SK-N-SH treated with all-trans-retinoic acid at 6 μM for 48 hours (cell line): Measurements from ENCODE around the gene WNT1.

Experiments used
- ATAC-seq: fragments of 200-7000 bp; cut with Tn5 transposase; 3 replicates; pipeline ENCODE4 v1.9.1; 2020; ENCODE audit warnings: mild to moderate bottlenecking, moderate library complexity
- ARNTL ChIP-seq: fragments of 450-650 bp; formaldehyde crosslinking; IDR thresholded peaks from 2 replicates; pipeline ENCODE4 v1.5.0; 2020; ENCODE audit warnings: low read depth, mild to moderate bottlenecking, moderate library complexity, borderline replicate concordance
- BACH2 ChIP-seq: fragments of 250-450 bp; sonication (Bioruptor Pico); IDR thresholded peaks from 2 replicates; pipeline ENCODE4 v1.9.0; 2021; ENCODE audit warnings: mild to moderate bottlenecking, borderline replicate concordance
- CSDC2 ChIP-seq: fragments of 250-450 bp; sonication (Bioruptor Pico); IDR thresholded peaks from 2 replicates; pipeline ENCODE4 v1.5.0; 2020; ENCODE audit warnings: mild to moderate bottlenecking, moderate library complexity
- ESRRG ChIP-seq: fragments of 250-450 bp; sonication (Bioruptor Pico); IDR thresholded peaks from 2 replicates; pipeline ENCODE4 v1.6.1; 2021; ENCODE audit warnings: mild to moderate bottlenecking
- GLIS3 ChIP-seq: fragments of 250-450 bp; sonication (Bioruptor Pico); IDR thresholded peaks from 2 replicates; pipeline ENCODE4 v1.5.0; 2020; ENCODE audit warnings: mild to moderate bottlenecking, moderate library complexity
- ISL1 ChIP-seq: fragments of 250-450 bp; sonication (Bioruptor Pico); IDR thresholded peaks from 2 replicates; pipeline ENCODE4 v2.1.2; 2022; ENCODE audit warnings: mild to moderate bottlenecking, moderate library complexity
- PPARA ChIP-seq: fragments of 250-450 bp; sonication (Bioruptor Pico); IDR thresholded peaks from 2 replicates; pipeline ENCODE4 v1.5.0; 2020; ENCODE audit warnings: mild to moderate bottlenecking, borderline replicate concordance
- RARB ChIP-seq: fragments of 250-450 bp; sonication (Bioruptor Pico); IDR thresholded peaks from 2 replicates; pipeline ENCODE4 v1.8.0; 2021; ENCODE audit warnings: mild to moderate bottlenecking, moderate library complexity
- SNAI2 ChIP-seq: fragments of 250-450 bp; sonication (Bioruptor Pico); IDR thresholded peaks from 2 replicates; pipeline ENCODE4 v1.5.0; 2020; ENCODE audit warnings: mild to moderate bottlenecking, moderate library complexity
- TCF4 ChIP-seq: fragments of 250-450 bp; sonication (Bioruptor Pico); IDR thresholded peaks from 2 replicates; pipeline ENCODE4 v1.8.0; 2021; ENCODE audit warnings: mild to moderate bottlenecking, moderate library complexity, borderline replicate concordance
- TOX ChIP-seq: fragments of 250-450 bp; sonication (Bioruptor Pico); IDR thresholded peaks from 2 replicates; pipeline ENCODE4 v1.8.0; 2021; ENCODE audit warnings: mild to moderate bottlenecking, moderate library complexity, borderline replicate concordance
- ZC3H10 ChIP-seq: fragments of 250-450 bp; sonication (Bioruptor Pico); IDR thresholded peaks from 2 replicates; pipeline ENCODE4 v1.5.1; 2021; ENCODE audit warnings: mild to moderate bottlenecking, moderate library complexity
- ZFP30 ChIP-seq: fragments of 450-650 bp; formaldehyde crosslinking; IDR thresholded peaks from 2 replicates; pipeline ENCODE4 v1.5.0; 2022; ENCODE audit warnings: mild to moderate bottlenecking, moderate library complexity
- ZNF565 ChIP-seq: fragments of 450-650 bp; formaldehyde crosslinking; conservative IDR thresholded peaks from 2 replicates; pipeline ENCODE4 v1.5.0; 2020; ENCODE audit warnings: low read depth, mild to moderate bottlenecking, moderate library complexity
- ZNF70 ChIP-seq: fragments of 450-650 bp; formaldehyde crosslinking; IDR thresholded peaks from 2 replicates; pipeline ENCODE4 v1.5.0; 2020; ENCODE audit warnings: mild to moderate bottlenecking, moderate library complexity
- ZNF8 ChIP-seq: fragments of 450-650 bp; formaldehyde crosslinking; IDR thresholded peaks from 2 replicates; pipeline ENCODE4 v1.5.0; 2020; ENCODE audit warnings: mild to moderate bottlenecking, moderate library complexity
- TF ChIP-seq, protein P1 (sequence below): fragments of 250-450 bp; sonication (Bioruptor Pico); IDR thresholded peaks from 2 replicates; pipeline ENCODE4 v1.8.0; 2021; ENCODE audit warnings: low read depth, mild to moderate bottlenecking, moderate library complexity, borderline replicate concordance
- TF ChIP-seq, protein P2 (sequence below): fragments of 250-450 bp; sonication (Bioruptor Pico); IDR thresholded peaks from 2 replicates; pipeline ENCODE4 v1.5.1; 2021; ENCODE audit warnings: mild to moderate bottlenecking, moderate library complexity
- TF ChIP-seq, protein P3 (sequence below): fragments of 250-450 bp; sonication (Bioruptor Pico); IDR thresholded peaks from 2 replicates; pipeline ENCODE4 v1.5.0; 2020; ENCODE audit warnings: mild to moderate bottlenecking, moderate library complexity
- TF ChIP-seq, protein P4 (sequence below): fragments of 250-450 bp; sonication (Bioruptor Pico); IDR thresholded peaks from 2 replicates; pipeline ENCODE4 v1.8.0; 2020; ENCODE audit warnings: mild to moderate bottlenecking, moderate library complexity, borderline replicate concordance
- TF ChIP-seq, protein P5 (sequence below): fragments of 250-450 bp; sonication (Bioruptor Pico); IDR thresholded peaks from 2 replicates; pipeline ENCODE4 v1.5.1; 2020; ENCODE audit warnings: low read depth, mild to moderate bottlenecking, moderate library complexity

The WNT1 gene

DNA sequence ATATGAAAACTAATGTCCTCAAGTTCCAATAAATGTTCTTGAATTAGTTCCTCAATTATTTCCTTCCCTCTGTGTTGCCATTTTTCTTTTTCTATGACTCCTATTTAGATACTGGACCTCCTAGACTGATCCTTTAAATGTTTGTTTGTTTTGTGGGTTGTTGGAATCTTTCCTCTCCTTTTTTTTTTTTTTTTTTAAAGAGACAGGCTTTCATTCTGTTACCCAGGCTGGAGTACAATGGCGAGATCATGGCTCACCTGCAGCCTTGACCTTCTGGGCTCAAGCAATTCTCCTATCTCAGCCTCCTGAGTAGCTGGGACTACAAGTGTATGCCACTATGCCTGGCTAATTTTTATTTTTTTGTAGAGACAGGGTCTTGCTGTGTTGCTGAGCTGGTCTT lies 30.8 kb downstream of the WNT1 start:
- TF ChIP-seq RARB (CRISPR knock-in tag): no peak
- no peak for TF ChIP-seq PPARA (CRISPR knock-in tag)
- TF ChIP-seq ZNF565 (CRISPR knock-in tag): no peak
- TF ChIP-seq SNAI2 (CRISPR knock-in tag): no peak
- TF ChIP-seq, protein P1, sequence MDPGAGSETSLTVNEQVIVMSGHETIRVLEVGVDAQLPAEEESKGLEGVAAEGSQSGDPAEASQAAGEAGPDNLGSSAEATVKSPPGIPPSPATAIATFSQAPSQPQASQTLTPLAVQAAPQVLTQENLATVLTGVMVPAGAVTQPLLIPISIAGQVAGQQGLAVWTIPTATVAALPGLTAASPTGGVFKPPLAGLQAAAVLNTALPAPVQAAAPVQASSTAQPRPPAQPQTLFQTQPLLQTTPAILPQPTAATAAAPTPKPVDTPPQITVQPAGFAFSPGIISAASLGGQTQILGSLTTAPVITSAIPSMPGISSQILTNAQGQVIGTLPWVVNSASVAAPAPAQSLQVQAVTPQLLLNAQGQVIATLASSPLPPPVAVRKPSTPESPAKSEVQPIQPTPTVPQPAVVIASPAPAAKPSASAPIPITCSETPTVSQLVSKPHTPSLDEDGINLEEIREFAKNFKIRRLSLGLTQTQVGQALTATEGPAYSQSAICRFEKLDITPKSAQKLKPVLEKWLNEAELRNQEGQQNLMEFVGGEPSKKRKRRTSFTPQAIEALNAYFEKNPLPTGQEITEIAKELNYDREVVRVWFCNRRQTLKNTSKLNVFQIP: no peak
- TF ChIP-seq, protein P2, sequence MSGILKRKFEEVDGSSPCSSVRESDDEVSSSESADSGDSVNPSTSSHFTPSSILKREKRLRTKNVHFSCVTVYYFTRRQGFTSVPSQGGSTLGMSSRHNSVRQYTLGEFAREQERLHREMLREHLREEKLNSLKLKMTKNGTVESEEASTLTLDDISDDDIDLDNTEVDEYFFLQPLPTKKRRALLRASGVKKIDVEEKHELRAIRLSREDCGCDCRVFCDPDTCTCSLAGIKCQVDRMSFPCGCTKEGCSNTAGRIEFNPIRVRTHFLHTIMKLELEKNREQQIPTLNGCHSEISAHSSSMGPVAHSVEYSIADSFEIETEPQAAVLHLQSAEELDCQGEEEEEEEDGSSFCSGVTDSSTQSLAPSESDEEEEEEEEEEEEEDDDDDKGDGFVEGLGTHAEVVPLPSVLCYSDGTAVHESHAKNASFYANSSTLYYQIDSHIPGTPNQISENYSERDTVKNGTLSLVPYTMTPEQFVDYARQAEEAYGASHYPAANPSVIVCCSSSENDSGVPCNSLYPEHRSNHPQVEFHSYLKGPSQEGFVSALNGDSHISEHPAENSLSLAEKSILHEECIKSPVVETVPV (CRISPR knock-in tag): no peak
- TF ChIP-seq, protein P3, sequence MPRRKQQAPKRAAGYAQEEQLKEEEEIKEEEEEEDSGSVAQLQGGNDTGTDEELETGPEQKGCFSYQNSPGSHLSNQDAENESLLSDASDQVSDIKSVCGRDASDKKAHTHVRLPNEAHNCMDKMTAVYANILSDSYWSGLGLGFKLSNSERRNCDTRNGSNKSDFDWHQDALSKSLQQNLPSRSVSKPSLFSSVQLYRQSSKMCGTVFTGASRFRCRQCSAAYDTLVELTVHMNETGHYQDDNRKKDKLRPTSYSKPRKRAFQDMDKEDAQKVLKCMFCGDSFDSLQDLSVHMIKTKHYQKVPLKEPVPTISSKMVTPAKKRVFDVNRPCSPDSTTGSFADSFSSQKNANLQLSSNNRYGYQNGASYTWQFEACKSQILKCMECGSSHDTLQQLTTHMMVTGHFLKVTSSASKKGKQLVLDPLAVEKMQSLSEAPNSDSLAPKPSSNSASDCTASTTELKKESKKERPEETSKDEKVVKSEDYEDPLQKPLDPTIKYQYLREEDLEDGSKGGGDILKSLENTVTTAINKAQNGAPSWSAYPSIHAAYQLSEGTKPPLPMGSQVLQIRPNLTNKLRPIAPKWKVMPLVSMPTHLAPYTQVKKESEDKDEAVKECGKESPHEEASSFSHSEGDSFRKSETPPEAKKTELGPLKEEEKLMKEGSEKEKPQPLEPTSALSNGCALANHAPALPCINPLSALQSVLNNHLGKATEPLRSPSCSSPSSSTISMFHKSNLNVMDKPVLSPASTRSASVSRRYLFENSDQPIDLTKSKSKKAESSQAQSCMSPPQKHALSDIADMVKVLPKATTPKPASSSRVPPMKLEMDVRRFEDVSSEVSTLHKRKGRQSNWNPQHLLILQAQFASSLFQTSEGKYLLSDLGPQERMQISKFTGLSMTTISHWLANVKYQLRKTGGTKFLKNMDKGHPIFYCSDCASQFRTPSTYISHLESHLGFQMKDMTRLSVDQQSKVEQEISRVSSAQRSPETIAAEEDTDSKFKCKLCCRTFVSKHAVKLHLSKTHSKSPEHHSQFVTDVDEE: no peak
- no peak for TF ChIP-seq ARNTL
- TF ChIP-seq, protein P4, sequence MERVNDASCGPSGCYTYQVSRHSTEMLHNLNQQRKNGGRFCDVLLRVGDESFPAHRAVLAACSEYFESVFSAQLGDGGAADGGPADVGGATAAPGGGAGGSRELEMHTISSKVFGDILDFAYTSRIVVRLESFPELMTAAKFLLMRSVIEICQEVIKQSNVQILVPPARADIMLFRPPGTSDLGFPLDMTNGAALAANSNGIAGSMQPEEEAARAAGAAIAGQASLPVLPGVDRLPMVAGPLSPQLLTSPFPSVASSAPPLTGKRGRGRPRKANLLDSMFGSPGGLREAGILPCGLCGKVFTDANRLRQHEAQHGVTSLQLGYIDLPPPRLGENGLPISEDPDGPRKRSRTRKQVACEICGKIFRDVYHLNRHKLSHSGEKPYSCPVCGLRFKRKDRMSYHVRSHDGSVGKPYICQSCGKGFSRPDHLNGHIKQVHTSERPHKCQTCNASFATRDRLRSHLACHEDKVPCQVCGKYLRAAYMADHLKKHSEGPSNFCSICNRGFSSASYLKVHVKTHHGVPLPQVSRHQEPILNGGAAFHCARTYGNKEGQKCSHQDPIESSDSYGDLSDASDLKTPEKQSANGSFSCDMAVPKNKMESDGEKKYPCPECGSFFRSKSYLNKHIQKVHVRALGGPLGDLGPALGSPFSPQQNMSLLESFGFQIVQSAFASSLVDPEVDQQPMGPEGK (CRISPR knock-in tag): no peak
- TF ChIP-seq ZNF70 (CRISPR knock-in tag): no peak
- no peak for TF ChIP-seq TOX (CRISPR knock-in tag)
- TF ChIP-seq ZNF8: no peak
- TF ChIP-seq, protein P5, sequence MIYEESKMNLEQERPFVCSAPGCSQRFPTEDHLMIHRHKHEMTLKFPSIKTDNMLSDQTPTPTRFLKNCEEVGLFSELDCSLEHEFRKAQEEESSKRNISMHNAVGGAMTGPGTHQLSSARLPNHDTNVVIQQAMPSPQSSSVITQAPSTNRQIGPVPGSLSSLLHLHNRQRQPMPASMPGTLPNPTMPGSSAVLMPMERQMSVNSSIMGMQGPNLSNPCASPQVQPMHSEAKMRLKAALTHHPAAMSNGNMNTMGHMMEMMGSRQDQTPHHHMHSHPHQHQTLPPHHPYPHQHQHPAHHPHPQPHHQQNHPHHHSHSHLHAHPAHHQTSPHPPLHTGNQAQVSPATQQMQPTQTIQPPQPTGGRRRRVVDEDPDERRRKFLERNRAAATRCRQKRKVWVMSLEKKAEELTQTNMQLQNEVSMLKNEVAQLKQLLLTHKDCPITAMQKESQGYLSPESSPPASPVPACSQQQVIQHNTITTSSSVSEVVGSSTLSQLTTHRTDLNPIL (CRISPR knock-in tag): no peak
- no peak for TF ChIP-seq ISL1 (CRISPR knock-in tag)
- no peak for TF ChIP-seq GLIS3
- ATAC-seq: no peak

DNA sequence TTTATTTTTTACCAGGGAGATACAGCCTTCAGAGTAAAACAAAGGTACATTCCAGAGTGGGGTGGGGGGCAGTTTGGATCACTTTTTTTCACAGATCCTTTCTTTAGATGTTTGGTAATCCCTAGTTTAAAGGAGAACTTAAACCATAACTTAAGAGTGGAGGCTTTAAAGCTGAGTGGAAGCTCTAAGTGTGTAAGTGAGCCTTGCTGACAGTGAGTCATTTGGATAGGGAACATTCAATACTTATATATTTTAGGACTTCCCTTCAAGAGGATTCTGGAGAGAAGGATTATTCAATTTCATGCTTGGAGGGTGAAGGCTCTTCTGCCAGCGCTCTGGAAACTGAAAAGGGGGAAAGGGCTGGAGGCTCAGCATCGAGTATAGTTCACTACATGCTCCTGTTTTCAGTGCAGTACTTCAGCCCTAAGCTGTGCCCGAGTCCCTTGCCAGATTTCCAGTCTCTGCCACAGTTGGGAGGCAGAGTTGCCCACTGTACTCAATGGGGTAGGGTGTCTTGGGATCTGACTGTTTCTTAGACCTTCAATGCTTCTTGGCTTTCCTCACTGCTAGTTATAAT lies 32.1 kb downstream of the WNT1 start:
- TF ChIP-seq TCF4: no peak

DNA sequence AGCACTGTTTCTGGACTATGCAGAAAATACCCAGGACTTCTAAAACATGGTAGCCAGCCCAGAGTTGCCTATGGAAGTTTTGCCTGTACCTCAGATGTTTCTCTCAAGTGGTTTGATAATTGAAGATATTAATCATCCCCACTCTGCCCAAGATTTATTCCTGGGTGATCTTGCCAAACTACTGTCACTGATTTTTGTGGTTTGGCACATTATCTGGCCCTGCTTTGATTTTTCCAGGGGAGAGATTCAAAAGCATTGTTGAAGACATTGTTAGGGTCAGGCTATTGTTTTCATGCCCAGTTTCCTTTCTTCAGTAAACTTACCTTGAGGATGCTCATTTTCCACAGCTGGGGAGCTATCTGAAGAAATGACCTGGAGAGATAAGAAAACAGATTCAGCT lies 34.6 kb downstream of the WNT1 start:
- ATAC-seq: no peak
- TF ChIP-seq ZC3H10 (CRISPR knock-in tag) (no peak), CSDC2 (CRISPR knock-in tag) (no peak), ZFP30 (CRISPR knock-in tag) (no peak), TOX (CRISPR knock-in tag) (no peak), SNAI2 (CRISPR knock-in tag) (no peak), ISL1 (CRISPR knock-in tag) (no peak), BACH2 (CRISPR knock-in tag) (no peak), ESRRG (no peak)
- TF ChIP-seq, protein P5 (CRISPR knock-in tag): no peak
- TF ChIP-seq, protein P1: no peak
- TF ChIP-seq, protein P4 (CRISPR knock-in tag): no peak
- TF ChIP-seq, protein P3: no peak

More for the DNA sequence above, 32.1 kb downstream of the WNT1 start:
- ATAC-seq: no peak
